Neuronal stem cell (in vitro differentiated cells): ENCODE data around the gene INPP5B.
"Not testable (repeated sequence)": the region's sequence is repeated elsewhere in the genome, so short reads cannot be mapped to it uniquely, and the experiment has no call there.

ENCODE experiments used
- DNase-seq: peaks from one replicate; pipeline ENCODE4 v3.0.0-alpha.2; 2013; ENCODE audit warnings: low spot score
- H2AFZ ChIP-seq: one replicate; pipeline ENCODE4 v1.6.1; 2013; ENCODE audit warnings: mild to moderate bottlenecking, low read length, inconsistent platforms
- H2AK5ac ChIP-seq: 2 replicates; pipeline ENCODE4 v1.6.1; 2013; ENCODE audit warnings: low read depth, mild to moderate bottlenecking, inconsistent platforms, low read length, moderate library complexity, mixed read lengths
- H2BK120ac ChIP-seq: 2 replicates; pipeline ENCODE4 v1.6.1; 2013; ENCODE audit warnings: low read depth, mild to moderate bottlenecking, inconsistent platforms, low read length, moderate library complexity, mixed read lengths
- H2BK12ac ChIP-seq: one replicate; pipeline ENCODE4 v1.6.1; 2013; ENCODE audit warnings: low read length, inconsistent platforms
- H2BK15ac ChIP-seq: 2 replicates; pipeline ENCODE4 v1.6.1; 2013; ENCODE audit warnings: mild to moderate bottlenecking, low read length, inconsistent platforms, mixed read lengths
- H2BK5ac ChIP-seq: one replicate; pipeline ENCODE4 v1.6.1; 2013; ENCODE audit warnings: inconsistent platforms, mild to moderate bottlenecking, low read length, moderate library complexity
- H3K14ac ChIP-seq: one replicate; pipeline ENCODE4 v1.6.1; 2013; ENCODE audit warnings: low read length, inconsistent platforms
- H3K18ac ChIP-seq: 2 replicates; pipeline ENCODE4 v1.6.1; 2013; ENCODE audit warnings: low read length, inconsistent platforms
- H3K23ac ChIP-seq: 2 replicates; pipeline ENCODE4 v1.6.1; 2013; ENCODE audit warnings: low read depth, mild to moderate bottlenecking, mixed read lengths, low read length, inconsistent platforms; ENCODE audit not compliant: poor library complexity
- H3K27ac ChIP-seq: replicated peaks from 3 replicates; pipeline ENCODE4 v1.5.1; 2013; ENCODE audit warnings: low read length, inconsistent platforms
- H3K27me3 ChIP-seq, 3 experiments: 2 replicates each; pipeline ENCODE4 v1.6.1; 2013; ENCODE audit warnings: low read length in 3 of 3, mild to moderate bottlenecking in 2 of 3, inconsistent platforms in 1 of 3, low read depth in 1 of 3, mixed read lengths in 1 of 3, moderate library complexity in 1 of 3; ENCODE audit not compliant: control insufficient read depth in 3 of 3, insufficient read depth in 3 of 3
- H3K36me3 ChIP-seq, 2 donors: replicated peaks in 1 of 2; 2 replicates each; pipeline ENCODE4 v1.6.1; 2013; ENCODE audit warnings: low read length in 2 of 2; ENCODE audit not compliant: control insufficient read depth in 2 of 2, insufficient read depth in 2 of 2
- H3K4ac ChIP-seq: 2 replicates; pipeline ENCODE4 v1.6.1; 2013; ENCODE audit warnings: inconsistent platforms, mild to moderate bottlenecking, low read length, moderate library complexity
- H3K4me1 ChIP-seq, 2 donors: 1 replicate in 1 of 2; 2 replicates in 1 of 2; pipeline ENCODE4 v1.6.1; 2013; ENCODE audit warnings: low read length in 2 of 2, low read depth in 1 of 2; ENCODE audit not compliant: control insufficient read depth in 2 of 2, insufficient read depth in 1 of 2
- H3K4me2 ChIP-seq: one replicate; pipeline ENCODE4 v1.6.1; 2013; ENCODE audit warnings: mild to moderate bottlenecking, low read length, inconsistent platforms; ENCODE audit not compliant: insufficient read depth, poor library complexity, severe bottlenecking
- H3K4me3 ChIP-seq, 2 donors: 2 replicates each; pipeline ENCODE4 v1.5.1; 2013; ENCODE audit warnings: low read length in 2 of 2, mild to moderate bottlenecking in 2 of 2, inconsistent platforms in 1 of 2, moderate library complexity in 1 of 2
- H3K79me1 ChIP-seq: one replicate; pipeline ENCODE4 v1.6.1; 2013; ENCODE audit warnings: low read depth, mild to moderate bottlenecking, inconsistent platforms, low read length, moderate library complexity
- H3K9ac ChIP-seq: one replicate; pipeline ENCODE4 v1.6.1; 2013; ENCODE audit warnings: mild to moderate bottlenecking, low read depth, low read length, inconsistent platforms; ENCODE audit not compliant: poor library complexity
- H3K9me3 ChIP-seq, 2 donors: replicated peaks in 1 of 2; 2 replicates each; pipeline versions ENCODE3 to v1.6.1; 2013; ENCODE audit warnings: low read length in 2 of 2, mild to moderate bottlenecking in 2 of 2, inconsistent platforms in 1 of 2, low read depth in 1 of 2, mixed read lengths in 1 of 2, moderate library complexity in 1 of 2; ENCODE audit not compliant: control insufficient read depth in 2 of 2, insufficient read depth in 1 of 2
- H4K8ac ChIP-seq: one replicate; pipeline ENCODE4 v1.6.1; 2013; ENCODE audit warnings: low read depth, mild to moderate bottlenecking, inconsistent platforms, low read length, moderate library complexity
- H4K91ac ChIP-seq: one replicate; pipeline ENCODE4 v1.6.1; 2013; ENCODE audit warnings: low read length, low read depth, mild to moderate bottlenecking, inconsistent platforms; ENCODE audit not compliant: poor library complexity
- WGBS, 2 donors: extraction: QIAGEN DNeasy Blood & Tissue Kit; methylation state at CpG; one replicate each; pipeline ENCODE4 v1.1.7; 2013; ENCODE audit warnings: missing lambda C conversion rate in 2 of 2, mixed read lengths in 1 of 2; ENCODE audit not compliant: insufficient read length in 2 of 2, insufficient replicate concordance in 1 of 2; ENCODE audit errors: extremely low coverage in 2 of 2; 5-methylcytosine and 5-hydroxymethylcytosine counted together

INPP5B gene

DNA sequence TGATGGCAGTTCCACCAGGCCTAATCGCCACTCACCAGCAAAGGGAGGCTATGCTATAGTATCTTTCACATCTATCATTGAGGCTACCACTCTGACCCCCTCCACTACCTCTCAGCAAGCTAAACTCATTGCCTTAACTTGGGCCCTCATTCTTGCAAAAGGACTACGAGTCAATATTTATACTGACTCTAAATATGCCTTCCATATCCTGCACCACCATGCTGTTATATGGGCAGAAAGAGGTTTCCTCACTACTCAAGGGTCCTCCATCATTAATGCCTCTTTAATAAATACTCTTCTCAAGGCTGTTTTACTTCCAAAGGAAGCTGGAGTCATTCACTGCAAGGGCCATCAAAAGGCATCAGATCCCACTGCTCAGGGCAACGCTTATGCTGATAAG is 35.4 kb downstream of the INPP5B start:
- H2BK12ac ChIP-seq, H3K23ac ChIP-seq, H3K18ac ChIP-seq, H3K4me2 ChIP-seq, DNase-seq, H2AK5ac ChIP-seq, H2BK5ac ChIP-seq, H2BK120ac ChIP-seq, H3K14ac ChIP-seq, H3K4ac ChIP-seq, H2BK15ac ChIP-seq, H2AFZ ChIP-seq, H3K4me3 ChIP-seq, H3K79me1 ChIP-seq, H3K36me3 ChIP-seq, H4K8ac ChIP-seq, H3K9ac ChIP-seq, H3K4me1 ChIP-seq, H3K27me3 ChIP-seq, H3K9me3 ChIP-seq, H3K27ac ChIP-seq, H4K91ac ChIP-seq: not testable (repeated sequence)
- WGBS, 2 donors: no CpG with 5 or more reads among the region's 3 CpGs

DNA sequence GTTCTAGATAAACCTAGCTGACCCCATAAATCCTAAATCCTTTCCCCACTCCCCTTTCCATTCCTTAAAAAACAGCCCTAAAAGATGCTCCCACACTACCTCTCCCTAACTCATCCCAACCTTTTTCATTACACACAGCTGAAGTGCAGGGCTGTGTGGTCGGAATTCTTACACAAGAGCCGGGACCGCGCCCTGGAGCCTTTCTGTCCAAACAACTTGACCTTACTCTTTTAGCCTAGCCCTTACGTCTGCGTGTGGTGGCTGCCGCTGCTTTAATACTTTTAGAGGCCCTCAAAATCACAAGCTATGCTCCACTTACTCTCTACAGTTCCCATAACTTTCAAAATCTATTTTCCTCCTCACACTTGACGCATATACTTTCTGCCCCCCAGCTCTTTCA is 36.0 kb downstream of the INPP5B start:
- H2AFZ ChIP-seq, H2BK120ac ChIP-seq, DNase-seq, H3K9ac ChIP-seq, H3K18ac ChIP-seq, H3K27ac ChIP-seq, H4K91ac ChIP-seq, H3K36me3 ChIP-seq, H3K27me3 ChIP-seq, H2BK12ac ChIP-seq, H3K4ac ChIP-seq, H2BK15ac ChIP-seq, H2BK5ac ChIP-seq, H2AK5ac ChIP-seq, H3K4me3 ChIP-seq, H4K8ac ChIP-seq, H3K23ac ChIP-seq, H3K14ac ChIP-seq, H3K4me2 ChIP-seq, H3K9me3 ChIP-seq, H3K4me1 ChIP-seq, H3K79me1 ChIP-seq: not testable (repeated sequence)
- no CpG with 5 or more reads among the region's 8 CpGs for WGBS, 2 donors

GRCh38 chr1:37908531-37908930 is 38.3 kb downstream of the INPP5B start:
- not testable (repeated sequence) for DNase-seq, H2BK120ac ChIP-seq, H2AFZ ChIP-seq, H2BK5ac ChIP-seq, H4K8ac ChIP-seq, H3K14ac ChIP-seq, H3K18ac ChIP-seq, H3K9ac ChIP-seq, H2BK15ac ChIP-seq, H3K4me3 ChIP-seq, H3K23ac ChIP-seq, H2BK12ac ChIP-seq, H3K27me3 ChIP-seq, H3K27ac ChIP-seq, H4K91ac ChIP-seq, H2AK5ac ChIP-seq, H3K4me2 ChIP-seq, H3K4me1 ChIP-seq, H3K36me3 ChIP-seq, H3K79me1 ChIP-seq, H3K4ac ChIP-seq
- H3K9me3 ChIP-seq: peaks cover 0 to 12% of the 10 kb centered on the region in 2 donors
- WGBS, 2 donors: no CpG with 5 or more reads among the region's 10 CpGs

GRCh38 chr1:37907416-37908125 is 39.3 kb downstream of the INPP5B start:
- not testable (repeated sequence) for H3K27ac ChIP-seq, H2BK5ac ChIP-seq, H3K14ac ChIP-seq, H3K4ac ChIP-seq, H3K27me3 ChIP-seq, H3K4me1 ChIP-seq, H2BK12ac ChIP-seq, DNase-seq, H2BK15ac ChIP-seq, H3K23ac ChIP-seq, H2AK5ac ChIP-seq, H3K4me2 ChIP-seq, H2AFZ ChIP-seq, H2BK120ac ChIP-seq, H3K4me3 ChIP-seq, H4K91ac ChIP-seq, H3K79me1 ChIP-seq, H3K9ac ChIP-seq, H4K8ac ChIP-seq, H3K36me3 ChIP-seq, H3K18ac ChIP-seq
- peaks cover 0 to 12% of the 10 kb centered on the region in 2 donors for H3K9me3 ChIP-seq
- WGBS, 2 donors: no CpG with 5 or more reads among the region's 6 CpGs
